Ovary (tissue), 9 donors: ENCODE data around the gene STX5. TPM values are rescaled to one million over a fixed set of nuclear protein-coding genes. Genes with fewer than 3 reads are reported as not detected.

Experiments used
- DNase-seq, 5 donors: peaks; one replicate each; pipeline ENCODE4 v3.0.0-alpha.2; 2019 to 2020
- H3K27ac ChIP-seq, 2 donors: fragments of 200-600 bp; one replicate each; pipeline versions ENCODE4 v1.5.1 to v1.8.0; 2019 to 2022
- H3K27me3 ChIP-seq: fragments of 200-600 bp; one replicate; pipeline ENCODE4 v1.8.0; 2022
- H3K36me3 ChIP-seq: fragments of 200-600 bp; sonication (generic); one replicate; pipeline ENCODE4 v1.5.1; 2019
- H3K4me1 ChIP-seq: one replicate; pipeline ENCODE4 v1.8.1; 2013; ENCODE audit warnings: mild to moderate bottlenecking, moderate library complexity; ENCODE audit not compliant: insufficient read depth
- H3K4me3 ChIP-seq: fragments of 200-600 bp; sonication (generic); one replicate; pipeline ENCODE4 v1.5.1; 2017
- H3K9me3 ChIP-seq, 2 donors: fragments of 200-600 bp in 1 of 2; sonication (generic) in 1 of 2; one replicate each; pipeline versions ENCODE4 v1.5.1 to v1.8.1; 2013 to 2019; ENCODE audit warnings: mild to moderate bottlenecking in 1 of 2, moderate library complexity in 1 of 2
- CTCF ChIP-seq, 3 donors: fragments of 450-650 bp in 2 of 3; fragments of 200-600 bp in 1 of 3; IDR thresholded peaks; one replicate each; pipeline versions ENCODE4 v1.5.1 to v1.8.0; 2016 to 2022; ENCODE audit warnings: antibody characterized with exemption in 3 of 3, mild to moderate bottlenecking in 1 of 3
- EP300 ChIP-seq: sonication (generic); formaldehyde crosslinking; IDR thresholded peaks from one replicate; pipeline ENCODE4 v1.6.1; 2017; ENCODE audit warnings: antibody characterized with exemption
- POLR2A ChIP-seq: fragments of 450-650 bp; IDR thresholded peaks from one replicate; pipeline ENCODE4 v1.6.1; 2017; ENCODE audit warnings: antibody characterized with exemption, mild to moderate bottlenecking, moderate library complexity
- WGBS, 3 donors: extraction: QIAGEN DNeasy Blood & Tissue Kit in 1 of 3; methylation state at CpG; one replicate each; pipeline versions ENCODE4 v1.1.5 to v1.1.7; 2013 to 2017; 5-methylcytosine and 5-hydroxymethylcytosine counted together
- intact Hi-C, 4 donors: fragments of 100-400 bp; cut with DNase I; formaldehyde crosslinking; loops; one replicate each; pipeline versions ENCODE4 v1.11.0 to v1.15.1; 2022 to 2023
- polyA plus RNA-seq, 2 donors: library from polyadenylated mRNA; stranded (reverse); fragments of 200-250 nt in 1 of 2; fragments of 350-450 nt in 1 of 2; fragmentation: Illumina TruSeq in 1 of 2; extraction: RNeasy Lipid Tissue Mini Kit (QIAGEN cat#74804) in 1 of 2; gene quantifications; one replicate each; pipeline ENCODE4 v1.2.3, GENCODE V29; 2013 to 2014
- total RNA-seq, 7 donors: library from RNA; depleted of rRNA in 2 of 7; stranded (reverse); fragments of >200 nt in 2 of 7; fragmentation: NEBNext Ultra II Directional in 3 of 7; extraction: Animal tissue kit (Norgen Biotek cat#: 25700) in 3 of 7; gene quantifications; one replicate each; pipeline versions ENCODE4 v1.1.0 to v1.2.4, GENCODE V29; 2016 to 2023
- donor health status: DM: no; HTN: no; CAD: no; lungs with moderate emphysema.
- donor health status: DM: no; HTN: no; CAD: no.
- donor health status: Bipolar disorder and iron deficiency.
- donor health status: DM: yes; HTN: yes; CAD: no.
- donor health status: DM: no; HTN: no; CAD: no.
- donor health status: DM: yes; HTN: yes; CAD: no.

STX5 gene
- total and polyA plus RNA-seq, 9 donors, result 33.2 to 60.7 (median 49.1) TPM

GRCh38 chr11:62879235-62879978, 47.6 kb upstream of the STX5 start:
- intact Hi-C loops, result no loop called here
- WGBS, 3 donors, result 33 to 34% (median 33%) methylated on average over 7 of the region's 7 CpGs
- Histone ChIP-seq H3K27ac (peak overlapping the region; percentile 96 to 99), H3K4me1 (peaks cover 14% of the 10 kb centered on the region), H3K4me3 (peak overlapping the region; percentile 74), H3K9me3 (no peaks in the 10 kb centered on the region), H3K36me3 (no peaks in the 10 kb centered on the region), H3K27me3 (no peaks in the 10 kb centered on the region)
- no peak for TF ChIP-seq CTCF (IDR thresholded peaks at IDR 0.05)
- no peak for TF ChIP-seq EP300
- no peak for TF ChIP-seq POLR2A
- DNase-seq, result peak in 4 of 5 donors; percentile 51 to 66 (median 60)

- H3K4me3 ChIP-seq, result no peak overlapping the region
- intact Hi-C loops, result no loop called here
- WGBS, 3 donors, result 87 to 89% (median 88%) methylated on average over 6 of the region's 6 CpGs
- TF ChIP-seq CTCF (IDR thresholded peaks at IDR 0.05), result no peak
- no peak for TF ChIP-seq EP300
- TF ChIP-seq POLR2A, result no peak
- H3K9me3 ChIP-seq, result no peaks in the 10 kb centered on the region
- no peak for DNase-seq
- H3K27me3 ChIP-seq, result no peaks in the 10 kb centered on the region
- no peak overlapping the region for H3K27ac ChIP-seq
- H3K4me1 ChIP-seq, result peaks cover 10% of the 10 kb centered on the region
- no peaks in the 10 kb centered on the region for H3K36me3 ChIP-seq
These were observed 44.9 kb upstream of the STX5 start for GRCh38 chr11:62876712-62877111.

- Histone ChIP-seq H3K9me3 (no peaks in the 10 kb centered on the region), H3K4me3 (no peak overlapping the region), H3K27ac (no peak overlapping the region), H3K4me1 (peaks cover 10% of the 10 kb centered on the region), H3K36me3 (no peaks in the 10 kb centered on the region), H3K27me3 (no peaks in the 10 kb centered on the region)
- DNase-seq, result no peak
- TF ChIP-seq POLR2A (no peak), CTCF (IDR thresholded peaks at IDR 0.05) (no peak), EP300 (no peak)
- WGBS, 3 donors, result 83 to 92% (median 87%) methylated on average over 7 of the region's 7 CpGs
- intact Hi-C loops, result no loop called here
These were observed 44.0 kb upstream of the STX5 start for GRCh38 chr11:62875698-62876478.

- no peak overlapping the region for H3K27ac ChIP-seq
- no peaks in the 10 kb centered on the region for H3K9me3 ChIP-seq
- no peaks in the 10 kb centered on the region for H3K27me3 ChIP-seq
- no peaks in the 10 kb centered on the region for H3K36me3 ChIP-seq
- WGBS, 3 donors, result 92 to 96% (median 96%) methylated on average over 7 of the region's 7 CpGs
- intact Hi-C loops, result no loop called here
- H3K4me3 ChIP-seq, result no peak overlapping the region
- TF ChIP-seq POLR2A (no peak), EP300 (no peak), CTCF (IDR thresholded peaks at IDR 0.05) (no peak)
- no peak for DNase-seq
- H3K4me1 ChIP-seq, result peaks cover 9% of the 10 kb centered on the region
These were observed 43.0 kb upstream of the STX5 start for GRCh38 chr11:62874851-62875250.
